GM12875 (cell line): ENCODE results near the gene RPL31.
"Not testable (repeated sequence)": the region's sequence is repeated elsewhere in the genome, so short reads cannot be mapped to it uniquely, and the experiment has no call there.

Experiments used
- H3K4me3 ChIP-seq: one replicate; pipeline ENCODE4 v1.5.1; 2011; ENCODE audit warnings: low read depth, low read length, control low read depth
- TF ChIP-seq, protein P1 (sequence below): IDR thresholded peaks from 2 replicates; pipeline ENCODE4 v1.5.1; 2011; ENCODE audit warnings: low read depth, mild to moderate bottlenecking, control low read depth, inconsistent platforms, low read length, moderate library complexity, borderline replicate concordance; ENCODE audit not compliant: insufficient read depth

The RPL31 gene

DNA sequence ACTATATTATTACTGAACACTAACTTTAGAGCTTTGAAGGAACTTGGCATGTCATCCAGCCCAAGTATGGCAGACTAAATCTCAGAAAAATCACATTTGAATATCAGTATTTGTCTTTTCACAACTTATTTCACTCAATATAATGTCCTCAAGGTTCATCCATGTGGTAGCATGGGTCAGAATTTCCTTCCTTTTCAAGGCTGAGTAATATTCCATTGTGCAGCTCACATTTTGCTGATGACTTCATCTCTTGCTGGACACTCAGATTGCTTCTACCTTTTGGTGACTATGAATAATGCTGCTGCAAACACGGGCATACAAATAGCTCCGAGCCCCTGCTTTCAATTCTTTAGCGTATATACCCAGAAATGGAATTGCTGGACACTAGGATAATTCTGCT lies 46.7 kb downstream of the RPL31 start:
- TF ChIP-seq, protein P1, sequence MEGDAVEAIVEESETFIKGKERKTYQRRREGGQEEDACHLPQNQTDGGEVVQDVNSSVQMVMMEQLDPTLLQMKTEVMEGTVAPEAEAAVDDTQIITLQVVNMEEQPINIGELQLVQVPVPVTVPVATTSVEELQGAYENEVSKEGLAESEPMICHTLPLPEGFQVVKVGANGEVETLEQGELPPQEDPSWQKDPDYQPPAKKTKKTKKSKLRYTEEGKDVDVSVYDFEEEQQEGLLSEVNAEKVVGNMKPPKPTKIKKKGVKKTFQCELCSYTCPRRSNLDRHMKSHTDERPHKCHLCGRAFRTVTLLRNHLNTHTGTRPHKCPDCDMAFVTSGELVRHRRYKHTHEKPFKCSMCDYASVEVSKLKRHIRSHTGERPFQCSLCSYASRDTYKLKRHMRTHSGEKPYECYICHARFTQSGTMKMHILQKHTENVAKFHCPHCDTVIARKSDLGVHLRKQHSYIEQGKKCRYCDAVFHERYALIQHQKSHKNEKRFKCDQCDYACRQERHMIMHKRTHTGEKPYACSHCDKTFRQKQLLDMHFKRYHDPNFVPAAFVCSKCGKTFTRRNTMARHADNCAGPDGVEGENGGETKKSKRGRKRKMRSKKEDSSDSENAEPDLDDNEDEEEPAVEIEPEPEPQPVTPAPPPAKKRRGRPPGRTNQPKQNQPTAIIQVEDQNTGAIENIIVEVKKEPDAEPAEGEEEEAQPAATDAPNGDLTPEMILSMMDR: no peak
- H3K4me3 ChIP-seq: no peak overlapping the region

DNA sequence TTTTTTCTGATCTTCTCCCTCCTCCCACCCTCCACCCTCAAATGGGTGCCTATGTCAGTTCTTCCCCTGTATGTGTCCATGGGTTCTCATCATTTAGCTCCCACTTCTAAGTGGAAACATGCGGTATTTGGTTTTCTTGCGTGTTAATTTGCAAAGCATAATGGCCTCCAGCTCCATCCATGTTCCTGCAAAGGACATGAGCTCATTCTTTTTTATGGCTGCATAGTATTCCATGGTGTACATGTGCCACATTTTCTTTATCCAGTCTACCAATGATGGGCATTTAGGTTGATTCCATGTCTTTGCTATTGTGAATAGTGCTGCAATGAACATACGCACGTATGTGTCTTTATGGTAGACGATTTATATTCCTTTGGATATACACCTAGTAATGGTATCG lies 48.8 kb downstream of the RPL31 start:
- not testable (repeated sequence) for H3K4me3 ChIP-seq

DNA sequence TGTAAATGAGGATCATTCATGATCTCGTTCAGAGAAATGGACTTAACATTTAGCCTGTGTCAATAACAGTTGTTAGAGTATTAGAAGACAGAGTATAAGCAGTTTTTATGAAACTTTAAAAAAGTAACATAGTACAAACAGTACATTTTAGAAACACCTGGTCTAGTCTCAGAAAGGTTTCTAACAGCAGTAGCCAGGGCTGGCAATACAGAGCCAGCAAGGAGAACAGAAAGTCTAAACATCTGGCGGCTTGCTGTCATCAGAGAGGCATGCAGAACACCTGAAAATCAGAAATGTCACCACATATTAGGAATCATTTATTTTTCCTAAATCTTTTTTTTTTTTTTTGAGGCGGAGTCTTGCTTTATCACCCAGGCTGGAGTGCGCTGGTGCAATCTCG lies 50.1 kb downstream of the RPL31 start:
- no peak overlapping the region for H3K4me3 ChIP-seq
- TF ChIP-seq, protein P1: no peak

DNA sequence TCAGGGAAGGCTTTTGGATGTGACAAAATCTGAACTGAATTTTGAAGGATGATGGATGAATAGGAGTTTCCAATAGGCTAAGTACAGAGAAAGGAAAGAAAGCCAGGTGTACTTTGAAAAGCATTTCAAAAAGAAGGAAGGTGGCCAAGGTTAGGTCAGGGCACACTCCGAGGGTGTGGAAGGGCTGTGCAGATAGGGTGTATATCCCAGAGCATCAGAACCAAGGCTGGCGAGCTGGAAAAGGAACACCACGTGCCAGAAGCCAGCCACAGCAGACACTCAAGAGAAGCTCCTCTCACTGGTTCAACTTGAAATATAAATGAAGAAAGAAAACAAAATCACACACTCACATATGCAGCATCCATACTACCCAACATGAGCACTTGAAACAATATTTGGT lies 51.0 kb downstream of the RPL31 start:
- no peak overlapping the region for H3K4me3 ChIP-seq
- TF ChIP-seq, protein P1: no peak
